GM23338 (cell line): ENCODE measurements around the gene CMIP. TPM values are rescaled to one million over a fixed set of nuclear protein-coding genes. Genes with fewer than 3 reads are reported as not detected.

Source experiments
- ATAC-seq: fragments of 200-7000 bp; cut with Tn5 transposase; 3 replicates; pipeline ENCODE4 v1.9.1; 2020
- DNase-seq: peaks from one replicate; pipeline ENCODE4 v3.0.0-alpha.2; 2015; ENCODE audit warnings: low spot score
- H2AFZ ChIP-seq: fragments of 200-600 bp; sonication (generic); 2 replicates; pipeline ENCODE4 v1.8.0; 2016; ENCODE audit warnings: antibody characterized with exemption, mild to moderate bottlenecking, moderate library complexity
- H3F3A ChIP-seq: fragments of 200-600 bp; sonication (generic); replicated peaks from 2 replicates; pipeline ENCODE4 v1.8.0; 2017; ENCODE audit warnings: antibody characterized with exemption, mixed run types, low read depth
- H3K27ac ChIP-seq: fragments of 200-600 bp; sonication (generic); 2 replicates; pipeline ENCODE4 v1.6.1; 2016; ENCODE audit warnings: low read depth
- H3K27me3 ChIP-seq: fragments of 200-600 bp; sonication (generic); 2 replicates; pipeline ENCODE4 v1.8.0; 2016; ENCODE audit warnings: mild to moderate bottlenecking, mixed run types, moderate library complexity; ENCODE audit not compliant: insufficient read depth
- H3K36me3 ChIP-seq: fragments of 200-600 bp; sonication (generic); 2 replicates; pipeline ENCODE4 v1.8.0; 2016; ENCODE audit warnings: mild to moderate bottlenecking; ENCODE audit not compliant: insufficient read depth
- H3K4me1 ChIP-seq: fragments of 200-600 bp; sonication (generic); 2 replicates; pipeline ENCODE4 v1.8.0; 2016; ENCODE audit warnings: mild to moderate bottlenecking, moderate library complexity; ENCODE audit not compliant: insufficient read depth
- H3K4me2 ChIP-seq: fragments of 200-600 bp; sonication (generic); 2 replicates; pipeline ENCODE4 v1.7.1; 2017; ENCODE audit warnings: mixed run types
- H3K4me3 ChIP-seq: fragments of 200-600 bp; sonication (generic); 2 replicates; pipeline ENCODE4 v1.6.1; 2016; ENCODE audit warnings: mixed run types
- H3K79me2 ChIP-seq: fragments of 200-600 bp; sonication (generic); replicated peaks from 2 replicates; pipeline ENCODE4 v1.8.0; 2017; ENCODE audit warnings: mild to moderate bottlenecking; ENCODE audit not compliant: insufficient read depth
- H3K9me2 ChIP-seq: fragments of 200-600 bp; sonication (generic); 2 replicates; pipeline ENCODE4 v1.8.0; 2017; ENCODE audit not compliant: insufficient read depth
- H4K20me1 ChIP-seq: fragments of 200-600 bp; sonication (generic); replicated peaks from 2 replicates; pipeline ENCODE4 v1.8.0; 2017; ENCODE audit warnings: mild to moderate bottlenecking; ENCODE audit not compliant: insufficient read depth
- H3K27ac Mint-ChIP-seq: 2 replicates; pipeline ENCODE4 v1.8.0; 2020; ENCODE audit warnings: inconsistent platforms, mild to moderate bottlenecking, moderate library complexity, mixed read lengths
- H3K27me3 Mint-ChIP-seq: 3 replicates; pipeline ENCODE4 v1.8.0; 2022; ENCODE audit warnings: low read depth, mild to moderate bottlenecking, moderate library complexity, mixed read lengths, inconsistent platforms; ENCODE audit not compliant: insufficient read depth, poor library complexity
- H3K36me3 Mint-ChIP-seq: 3 replicates; pipeline ENCODE4 v1.8.0; 2021; ENCODE audit warnings: low read depth, mild to moderate bottlenecking, inconsistent platforms, moderate library complexity, mixed read lengths
- H3K4me1 Mint-ChIP-seq: 3 replicates; pipeline ENCODE4 v1.8.0; 2020; ENCODE audit warnings: mild to moderate bottlenecking, inconsistent platforms, mixed read lengths
- H3K4me3 Mint-ChIP-seq: 3 replicates; pipeline ENCODE4 v1.8.0; 2021; ENCODE audit warnings: moderate library complexity, mild to moderate bottlenecking, inconsistent platforms, mixed read lengths
- H3K9me3 Mint-ChIP-seq: 3 replicates; pipeline ENCODE4 v1.8.0; 2020; ENCODE audit warnings: moderate library complexity, mild to moderate bottlenecking, inconsistent platforms, mixed read lengths
- CREB1 ChIP-seq: fragments of 250-450 bp; sonication (Bioruptor Pico); IDR thresholded peaks from 2 replicates; pipeline ENCODE4 v1.5.0; 2020; ENCODE audit warnings: low read depth, mild to moderate bottlenecking, moderate library complexity
- CTCF ChIP-seq, 2 experiments: fragments of 200-600 bp in 1 of 2; sonication (generic) in 1 of 2; conservative IDR thresholded peaks; 2 replicates each; pipeline versions ENCODE4 v1.5.1 to v1.6.1; 2016 to 2017; ENCODE audit warnings: antibody characterized with exemption in 2 of 2, low read depth in 2 of 2, mild to moderate bottlenecking in 2 of 2, moderate library complexity in 1 of 2
- EZH2 ChIP-seq: fragments of 200-600 bp; sonication (generic); IDR thresholded peaks from one replicate; pipeline ENCODE4 v1.8.0; 2017; ENCODE audit warnings: antibody characterized with exemption, mild to moderate bottlenecking, low read depth; ENCODE audit not compliant: unreplicated experiment
- EZH2phosphoT487 ChIP-seq: fragments of 200-600 bp; sonication (generic); IDR thresholded peaks from one replicate; pipeline ENCODE4 v1.8.1; 2018; ENCODE audit warnings: antibody characterized with exemption; ENCODE audit not compliant: unreplicated experiment
- STAT1 ChIP-seq: IDR thresholded peaks from one replicate; pipeline ENCODE4 v1.6.1; 2016; ENCODE audit warnings: antibody characterized with exemption; ENCODE audit not compliant: unreplicated experiment
- ZNF114 ChIP-seq: fragments of 250-450 bp; sonication (Bioruptor Pico); IDR thresholded peaks from 2 replicates; pipeline ENCODE4 v1.5.0; 2020; ENCODE audit warnings: mild to moderate bottlenecking, moderate library complexity
- ZNF331 ChIP-seq: fragments of 250-450 bp; sonication (Bioruptor Pico); IDR thresholded peaks from 2 replicates; pipeline ENCODE4 v1.5.0; 2020; ENCODE audit warnings: low read depth, mild to moderate bottlenecking, moderate library complexity
- polyA plus RNA-seq: library from polyadenylated mRNA; unstranded; fragments of >200 nt; fragmentation: Nextera tagmentation; extraction: Ambion mirVana; gene quantifications from 2 replicates; pipeline ENCODE4 v1.2.1, GENCODE V29; 2016
- total RNA-seq: library from RNA; depleted of rRNA; stranded (reverse); fragments of >200 nt; shearing (Covaris generic); gene quantifications from 2 replicates; pipeline ENCODE4 v1.2.3, GENCODE V29; 2014

CMIP gene
- total and polyA plus RNA-seq, 2 experiments from 2014 or later, result 9.5 to 62.3 TPM

GRCh38 chr16:81502396-81503070 is 57.9 kb downstream of the CMIP start:
- no peaks in the 10 kb centered on the region for H3F3A ChIP-seq
- TF ChIP-seq EZH2phosphoT487, result no peak
- no peak for TF ChIP-seq CTCF (conservative IDR thresholded peaks at IDR 0.05; ENCODE audit: low read depth in 2 of 2)
- TF ChIP-seq ZNF114 (CRISPR knock-in tag), result no peak
- H3K36me3 ChIP-seq, result no peaks in the 10 kb centered on the region
- DNase-seq (no peak), ATAC-seq (no peak)
- H3K4me2 ChIP-seq, result no peak overlapping the region
- Mint-ChIP-seq H3K4me1 (peaks cover 36% of the 10 kb centered on the region), H3K9me3 (no peaks in the 10 kb centered on the region; the same call in 2 of the 3 replicates), H3K4me3 (no peak overlapping the region), H3K27ac (no peak overlapping the region), H3K36me3 (no peaks in the 10 kb centered on the region; the same call in 2 of the 3 replicates), H3K27me3 (peaks cover 10% of the 10 kb centered on the region)
- H2AFZ ChIP-seq, result no peak overlapping the region
- H3K79me2 ChIP-seq, result peaks cover 84% of the 10 kb centered on the region
- H3K9me2 ChIP-seq, result no peaks in the 10 kb centered on the region
- no peaks in the 10 kb centered on the region for H3K27me3 ChIP-seq
- H3K27ac ChIP-seq, result no peak overlapping the region
- peaks cover 37% of the 10 kb centered on the region for H4K20me1 ChIP-seq
- peaks cover 5% of the 10 kb centered on the region; the same call in 1 of the 2 replicates for H3K4me1 ChIP-seq
- H3K4me3 ChIP-seq, result no peak overlapping the region

- no peaks in the 10 kb centered on the region for H3K9me3 Mint-ChIP-seq
- H3K36me3 Mint-ChIP-seq, result peaks cover 3% of the 10 kb centered on the region; the same call in 1 of the 3 replicates
- Histone ChIP-seq H3F3A (no peaks in the 10 kb centered on the region), H3K27ac (peak overlapping the region; percentile 32; the same call in 1 of the 2 replicates), H3K4me3 (no peak overlapping the region), H3K36me3 (no peaks in the 10 kb centered on the region), H3K79me2 (peaks cover 93% of the 10 kb centered on the region), H3K4me1 (peaks cover 5% of the 10 kb centered on the region; the same call in 1 of the 2 replicates), H3K9me2 (no peaks in the 10 kb centered on the region), H4K20me1 (peaks cover 47% of the 10 kb centered on the region), H3K4me2 (no peak overlapping the region), H2AFZ (no peak overlapping the region), H3K27me3 (no peaks in the 10 kb centered on the region)
- DNase-seq (peak; percentile 36), ATAC-seq (peak; percentile 71)
- H3K27ac Mint-ChIP-seq, result 0 out of 2 replicates have a peak overlapping the region, but pooled peaks have one; percentile 12
- TF ChIP-seq EZH2phosphoT487 (no peak), STAT1 (no peak)
- no peak overlapping the region for H3K4me3 Mint-ChIP-seq
- H3K27me3 Mint-ChIP-seq, result peaks cover 7% of the 10 kb centered on the region
- H3K4me1 Mint-ChIP-seq, result peaks cover 17% of the 10 kb centered on the region; the same call in 2 of the 3 replicates
These were observed 60.5 kb downstream of the CMIP start for GRCh38 chr16:81505011-81505661.

GRCh38 chr16:81509404-81509803 is 64.8 kb downstream of the CMIP start:
- peaks cover 96% of the 10 kb centered on the region for H3K79me2 ChIP-seq
- H3K4me3 Mint-ChIP-seq, result no peak overlapping the region
- no peaks in the 10 kb centered on the region for H3K9me2 ChIP-seq
- H2AFZ ChIP-seq, result no peak overlapping the region
- peaks cover 5% of the 10 kb centered on the region for H3K27me3 Mint-ChIP-seq
- 0 out of 2 replicates have a peak, but pooled peaks cover 5% of the 10 kb centered on the region for H3F3A ChIP-seq
- H3K36me3 ChIP-seq, result no peaks in the 10 kb centered on the region
- no peaks in the 10 kb centered on the region for H3K27me3 ChIP-seq
- no peak for DNase-seq
- peaks cover 47% of the 10 kb centered on the region for H4K20me1 ChIP-seq
- H3K4me1 ChIP-seq, result peaks cover 19% of the 10 kb centered on the region
- peaks cover 8% of the 10 kb centered on the region; the same call in 1 of the 3 replicates for H3K9me3 Mint-ChIP-seq
- no peak overlapping the region for H3K27ac ChIP-seq
- peaks cover 22% of the 10 kb centered on the region for H3K36me3 Mint-ChIP-seq
- ATAC-seq, result no peak
- no peak overlapping the region for H3K27ac Mint-ChIP-seq
- H3K4me1 Mint-ChIP-seq, result peaks cover 29% of the 10 kb centered on the region
- H3K4me2 ChIP-seq, result no peak overlapping the region
- H3K4me3 ChIP-seq, result no peak overlapping the region
- TF ChIP-seq EZH2 (no peak), STAT1 (no peak), ZNF114 (CRISPR knock-in tag) (no peak), CREB1 (CRISPR knock-in tag) (no peak), ZNF331 (CRISPR knock-in tag) (no peak)
